ENCODE measurements around the gene CYBC1. TPM values are rescaled to one million over a fixed set of nuclear protein-coding genes. Genes with fewer than 3 reads are reported as not detected.

The CYBC1 gene
- total and polyA plus RNA-seq, 8 donors = 35.9 to 196 (median 44.3) TPM

DNA sequence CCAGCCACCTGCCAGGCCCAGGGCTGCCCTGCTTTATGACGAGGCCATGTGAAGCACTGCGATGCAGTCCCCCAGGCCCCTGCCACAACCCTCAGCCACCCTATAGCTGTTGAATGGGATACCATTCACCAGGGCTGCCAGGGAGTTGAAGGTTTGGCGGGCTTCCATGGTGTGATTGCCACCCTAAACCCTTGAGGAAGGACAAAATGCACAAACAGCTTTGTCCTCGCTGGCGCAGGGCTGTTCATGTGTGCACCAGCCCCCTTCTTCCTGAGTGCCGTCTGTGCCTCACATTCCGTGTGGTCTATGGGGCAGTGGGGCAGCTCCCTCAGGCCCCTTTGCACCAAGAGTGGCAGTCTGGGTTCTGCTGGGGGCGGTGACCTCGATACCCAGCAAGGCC, 33.3 kb upstream of the CYBC1 start:
- Histone ChIP-seq H3K27me3 (no peaks in the 10 kb centered on the region), H3K27ac (no peak overlapping the region), H3K4me3 (no peak overlapping the region), H3K36me3 (peaks cover 73 to 100% (median 100%) of the 10 kb centered on the region in 4 donors), H3K4me1 (peaks cover 0 to 8% (median 0%) of the 10 kb centered on the region in 4 donors), H3K9me3 (no peaks in the 10 kb centered on the region)
- no peak for DNase-seq
- WGBS, 5 donors = 88 to 100% (median 97%) methylated on average over 5 to 9 of the region's 9 CpGs
- TF ChIP-seq POLR2A (IDR thresholded peaks at IDR 0.05) = no peak
- intact Hi-C loops (cut with DNase I; ENCODE audit: low total_unique reads) = no loop called here

DNA sequence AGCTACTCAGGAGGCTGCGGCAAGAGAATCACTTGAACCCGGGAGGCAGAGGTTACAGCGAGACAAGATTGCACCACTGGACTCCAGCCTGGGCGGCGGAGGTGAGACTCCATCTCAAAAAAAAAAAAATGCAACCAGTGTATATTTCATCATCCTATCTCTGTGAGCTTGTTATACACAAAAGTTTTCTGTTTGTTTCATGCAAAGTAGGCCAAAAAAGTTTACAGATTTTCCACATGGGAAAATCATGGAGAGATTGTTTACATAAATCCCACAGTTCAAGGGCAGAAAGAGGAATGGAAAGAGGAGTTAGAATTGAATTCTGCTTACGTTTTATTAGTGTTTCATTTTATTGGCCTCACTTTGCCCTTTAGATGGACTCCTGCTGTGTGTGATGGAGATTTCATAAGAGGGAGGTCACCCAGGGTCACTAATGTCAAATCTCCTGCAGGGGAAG, 32.7 kb upstream of the CYBC1 start:
- intact Hi-C loops (cut with DNase I; ENCODE audit: low total_unique reads) = no loop called here
- 88 to 96% (median 92%) methylated on average over 6 of the region's 6 CpGs for WGBS, 5 donors
- TF ChIP-seq, protein P1, sequence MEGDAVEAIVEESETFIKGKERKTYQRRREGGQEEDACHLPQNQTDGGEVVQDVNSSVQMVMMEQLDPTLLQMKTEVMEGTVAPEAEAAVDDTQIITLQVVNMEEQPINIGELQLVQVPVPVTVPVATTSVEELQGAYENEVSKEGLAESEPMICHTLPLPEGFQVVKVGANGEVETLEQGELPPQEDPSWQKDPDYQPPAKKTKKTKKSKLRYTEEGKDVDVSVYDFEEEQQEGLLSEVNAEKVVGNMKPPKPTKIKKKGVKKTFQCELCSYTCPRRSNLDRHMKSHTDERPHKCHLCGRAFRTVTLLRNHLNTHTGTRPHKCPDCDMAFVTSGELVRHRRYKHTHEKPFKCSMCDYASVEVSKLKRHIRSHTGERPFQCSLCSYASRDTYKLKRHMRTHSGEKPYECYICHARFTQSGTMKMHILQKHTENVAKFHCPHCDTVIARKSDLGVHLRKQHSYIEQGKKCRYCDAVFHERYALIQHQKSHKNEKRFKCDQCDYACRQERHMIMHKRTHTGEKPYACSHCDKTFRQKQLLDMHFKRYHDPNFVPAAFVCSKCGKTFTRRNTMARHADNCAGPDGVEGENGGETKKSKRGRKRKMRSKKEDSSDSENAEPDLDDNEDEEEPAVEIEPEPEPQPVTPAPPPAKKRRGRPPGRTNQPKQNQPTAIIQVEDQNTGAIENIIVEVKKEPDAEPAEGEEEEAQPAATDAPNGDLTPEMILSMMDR (IDR thresholded peaks at IDR 0.05) = no peak
- TF ChIP-seq POLR2A (IDR thresholded peaks at IDR 0.05) = no peak
- TF ChIP-seq EP300 (IDR thresholded peaks at IDR 0.05) = no peak
- no peak for TF ChIP-seq POLR2AphosphoS5 (IDR thresholded peaks at IDR 0.05)
- DNase-seq = no peak
- H3K27me3 ChIP-seq = no peaks in the 10 kb centered on the region
- no peak overlapping the region for H3K4me3 ChIP-seq
- no peak overlapping the region for H3K27ac ChIP-seq
- H3K4me1 ChIP-seq = peaks cover 0 to 8% (median 0%) of the 10 kb centered on the region in 4 donors
- H3K9me3 ChIP-seq = no peaks in the 10 kb centered on the region
- H3K36me3 ChIP-seq = peaks cover 79 to 100% (median 100%) of the 10 kb centered on the region in 4 donors

DNA sequence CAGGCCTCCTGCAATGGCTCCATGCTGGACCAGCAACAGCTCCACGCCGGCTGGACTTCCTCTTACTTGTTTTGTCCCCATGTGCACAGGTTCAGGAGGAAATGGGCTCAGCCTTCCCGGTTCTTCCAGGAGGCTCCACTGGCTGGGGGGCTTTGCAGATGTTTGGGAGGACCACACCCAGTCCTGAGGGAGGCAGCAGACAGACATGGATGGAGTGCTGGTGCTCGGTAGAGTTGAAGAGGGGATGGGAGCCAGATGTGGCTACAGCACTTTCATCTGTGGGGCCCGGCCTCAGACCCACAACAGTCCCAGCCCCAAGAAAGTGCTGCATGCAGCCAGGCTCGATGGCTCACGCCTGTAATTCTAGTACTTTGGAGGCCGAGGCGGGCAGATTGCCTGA, 29.8 kb upstream of the CYBC1 start:
- no peak for DNase-seq
- Histone ChIP-seq H3K9me3 (no peaks in the 10 kb centered on the region), H3K27me3 (no peaks in the 10 kb centered on the region), H3K4me3 (no peak overlapping the region), H3K4me1 (no peaks in the 10 kb centered on the region), H3K36me3 (peaks cover 78 to 100% (median 100%) of the 10 kb centered on the region in 4 donors), H3K27ac (no peak overlapping the region)
- TF ChIP-seq, protein P1 (IDR thresholded peaks at IDR 0.05) = no peak
- TF ChIP-seq POLR2AphosphoS5 (IDR thresholded peaks at IDR 0.05) (no peak), POLR2A (IDR thresholded peaks at IDR 0.05) (no peak), EP300 (IDR thresholded peaks at IDR 0.05) (no peak)
- intact Hi-C loops (cut with DNase I; ENCODE audit: low total_unique reads) = no loop called here
- WGBS, 5 donors = 88 to 95% (median 92%) methylated on average over 7 to 9 of the region's 9 CpGs

DNA sequence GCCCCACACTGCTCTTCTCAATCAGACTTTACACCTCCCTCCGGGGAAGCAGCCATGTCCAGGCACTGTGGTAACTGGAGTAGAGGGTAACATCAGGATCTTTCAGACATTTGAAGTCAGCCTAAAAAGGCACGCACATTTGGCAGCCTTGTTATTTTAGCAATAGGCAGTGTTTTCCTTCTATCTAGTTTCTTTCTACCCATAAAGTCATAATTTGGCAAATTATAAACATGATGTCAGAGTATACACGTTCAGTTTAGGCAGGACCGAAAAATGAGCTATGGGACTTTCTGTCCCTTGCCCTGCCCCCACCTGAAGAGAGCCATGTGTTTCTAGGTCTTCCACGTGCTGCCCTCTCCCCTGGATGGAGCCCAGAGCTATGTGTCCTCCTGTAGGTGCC, 29.1 kb upstream of the CYBC1 start:
- Histone ChIP-seq H3K9me3 (no peaks in the 10 kb centered on the region), H3K27me3 (no peaks in the 10 kb centered on the region), H3K27ac (no peak overlapping the region), H3K4me1 (no peaks in the 10 kb centered on the region), H3K4me3 (no peak overlapping the region), H3K36me3 (peaks cover 73 to 100% (median 100%) of the 10 kb centered on the region in 4 donors)
- TF ChIP-seq, protein P1 (IDR thresholded peaks at IDR 0.05) = no peak
- TF ChIP-seq POLR2A (IDR thresholded peaks at IDR 0.05) = no peak
- TF ChIP-seq EP300 (IDR thresholded peaks at IDR 0.05) = no peak
- no peak for TF ChIP-seq POLR2AphosphoS5 (IDR thresholded peaks at IDR 0.05)
- DNase-seq = no peak
- WGBS, 5 donors = 83 to 90% (median 87%) methylated on average over 5 of the region's 5 CpGs
- intact Hi-C loops (cut with DNase I; ENCODE audit: low total_unique reads) = no loop called here

DNA sequence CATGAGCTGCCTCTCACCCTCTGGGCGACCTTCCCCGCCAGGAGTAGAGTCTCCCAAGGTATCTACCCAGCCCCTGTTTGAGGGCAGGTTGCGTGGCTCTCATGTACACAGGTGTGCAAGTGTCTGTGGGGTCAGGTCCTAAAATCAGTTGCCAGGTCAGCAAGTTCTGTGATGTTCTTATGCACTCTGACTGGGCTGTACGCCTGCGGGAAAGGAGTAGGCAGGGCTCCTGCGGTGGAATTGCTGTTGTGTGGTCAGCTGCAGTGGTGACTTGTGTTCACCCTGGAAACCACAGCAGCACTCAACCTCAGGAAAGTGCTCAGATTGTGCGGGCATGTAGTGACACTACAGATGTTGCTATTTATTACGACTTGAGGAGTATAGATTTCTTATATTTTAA, 27.4 kb upstream of the CYBC1 start:
- TF ChIP-seq POLR2AphosphoS5 (IDR thresholded peaks at IDR 0.05) (no peak), POLR2A (IDR thresholded peaks at IDR 0.05) (no peak), EP300 (IDR thresholded peaks at IDR 0.05) (no peak)
- TF ChIP-seq, protein P1 (IDR thresholded peaks at IDR 0.05) = no peak
- no peaks in the 10 kb centered on the region for H3K9me3 ChIP-seq
- H3K27me3 ChIP-seq = no peaks in the 10 kb centered on the region
- no peak for DNase-seq
- 85 to 93% (median 89%) methylated on average over 8 of the region's 8 CpGs for WGBS, 5 donors
- H3K27ac ChIP-seq = no peak overlapping the region
- peaks cover 75 to 100% (median 100%) of the 10 kb centered on the region in 4 donors for H3K36me3 ChIP-seq
- H3K4me3 ChIP-seq = no peak overlapping the region
- intact Hi-C loops (cut with DNase I; ENCODE audit: low total_unique reads) = no loop called here
- no peaks in the 10 kb centered on the region for H3K4me1 ChIP-seq
